ENCODE data around the gene BEAN1. TPM values are rescaled to one million over a fixed set of nuclear protein-coding genes. Genes with fewer than 3 reads are reported as not detected.

BEAN1 gene
- total RNA-seq, 1 experiment from 2014 or later, result 0.61 TPM

GRCh38 chr16:66412182-66412581 lies 14.9 kb upstream of the BEAN1 start:
- no peak overlapping the region for H2AFZ ChIP-seq (ENCODE audit: low read depth, low read length, poor library complexity, severe bottlenecking)
- BruUV-seq (replicated peaks), result no TSS peak
- no peak overlapping the region for H3K9ac ChIP-seq (ENCODE audit: low read length)
- H3K27ac ChIP-seq (ENCODE audit: low read depth, low read length), result no peak overlapping the region
- intact Hi-C loops (cut with micrococcal nuclease), result no loop called here
- no peaks in the 10 kb centered on the region for H3K9me2 ChIP-seq (ENCODE audit: insufficient read depth)
- H3K36me3 ChIP-seq (ENCODE audit: control insufficient read depth in 1 of 2, insufficient read depth in 2 of 2, low read length in 2 of 2), result no peaks in the 10 kb centered on the region
- H3K4me2 ChIP-seq (ENCODE audit: low read length), result no peak overlapping the region
- no peaks in the 10 kb centered on the region for H3K27me3 ChIP-seq (ENCODE audit: insufficient read depth, low read length)
- no peak overlapping the region for H3K4me3 ChIP-seq (replicated peaks in 1 of 2; ENCODE audit: low read depth in 1 of 2, low read length in 2 of 2)
- ATAC-seq (no peak), DNase-seq (ENCODE audit: low read depth, low spot score) (no peak)
- H3K4me1 ChIP-seq (ENCODE audit: control insufficient read depth in 1 of 2, insufficient read depth in 2 of 2, low read length in 2 of 2), result peaks cover 17 to 34% of the 10 kb centered on the region in 2 experiments
- no peaks in the 10 kb centered on the region; a peak in 1 of 4 replicates for H3K9me3 ChIP-seq (ENCODE audit: control insufficient read depth in 1 of 2, insufficient read depth in 1 of 2, low read depth in 1 of 2, low read length in 2 of 2)
- H4K20me1 ChIP-seq (ENCODE audit: insufficient read depth), result no peaks in the 10 kb centered on the region
- no peaks in the 10 kb centered on the region for H3K79me2 ChIP-seq (ENCODE audit: insufficient read depth, low read length)
- TF ChIP-seq REST (IDR thresholded peaks at IDR 0.05; ENCODE audit: low read depth) (no peak), EZH2 (IDR thresholded peaks at IDR 0.05) (no peak), TCF7L2 (IDR thresholded peaks at IDR 0.05; ENCODE audit: borderline replicate concordance, extremely low read depth, insufficient read depth, insufficient read length) (no peak), POLR2AphosphoS5 (IDR thresholded peaks at IDR 0.05; ENCODE audit: low read depth, low read length) (no peak), EZH2phosphoT487 (IDR thresholded peaks at IDR 0.05; ENCODE audit: borderline replicate concordance) (no peak), FOSL1 (IDR thresholded peaks at IDR 0.05; ENCODE audit: low read depth) (no peak), POLR2A (IDR thresholded peaks at IDR 0.05; ENCODE audit: borderline replicate concordance, extremely low read depth, insufficient read depth, insufficient read length) (no peak), SP1 (IDR thresholded peaks at IDR 0.05; ENCODE audit: low read depth) (no peak), ZBTB33 (IDR thresholded peaks at IDR 0.05; ENCODE audit: extremely low read depth, insufficient replicate concordance, low read length) (no peak), JUND (IDR thresholded peaks at IDR 0.05) (no peak), MAX (IDR thresholded peaks at IDR 0.05) (no peak), ZFX (IDR thresholded peaks at IDR 0.05) (no peak), ELF1 (IDR thresholded peaks at IDR 0.05; ENCODE audit: borderline replicate concordance, low read depth) (no peak), SRF (IDR thresholded peaks at IDR 0.05; ENCODE audit: low read depth) (no peak), CEBPB (IDR thresholded peaks at IDR 0.05; ENCODE audit: low read depth) (no peak), ATF3 (IDR thresholded peaks at IDR 0.05) (no peak), CBX3 (IDR thresholded peaks at IDR 0.05; ENCODE audit: low read depth) (no peak), SIN3A (IDR thresholded peaks at IDR 0.05; ENCODE audit: low read depth) (no peak), ZNF274 (IDR thresholded peaks at IDR 0.05; ENCODE audit: low read depth, low read length) (no peak)
- ChIA-PET CTCF (no interaction called here), POLR2A (no interaction called here), RAD21 (ENCODE audit: low non-redundant PET in 1 of 2, low total read pairs in 2 of 2, uncharacterized antibody in 2 of 2, unreplicated experiment in 2 of 2) (no interaction called here)

Measured in HCT116 (cell line).